ENCODE measurements around the gene OR10AG1. TPM values are rescaled to one million over a fixed set of nuclear protein-coding genes. Genes with fewer than 3 reads are reported as not detected.

The OR10AG1 gene
- total and polyA plus RNA-seq, 9 of the 15 experiments (the other 6 are each of a cell fraction or from before 2014, with no cell fraction given), result not detected

GRCh38 chr11:55942785-55943392 is 26.9 kb downstream of the OR10AG1 start (continued):
- TF ChIP-seq SNRNP70 (optimal IDR thresholded peaks at IDR 0.05; ENCODE audit: low read depth, low read length) (no peak), FOXA1 (IDR thresholded peaks at IDR 0.05; ENCODE audit: borderline replicate concordance) (no peak)

- 0% methylated on average over 2 of the region's 2 CpGs for WGBS (ENCODE audit: insufficient coverage, low coverage, missing lambda C conversion rate)
- DNase-seq (ENCODE audit: extremely low read depth in 1 of 4, low spot score in 3 of 4), result no peak
- in situ Hi-C loops (cut with MboI) (loop anchor here (25.0 kb wide), 2 partner anchors 851 to 1326 kb away; no protein-coding TSS in a partner anchor), intact Hi-C loops (cut with micrococcal nuclease) (no loop called here)
- Histone ChIP-seq H3K4me3 (no peak within 1 kb of the TSS), H3K9me1 (ENCODE audit: control insufficient read depth, insufficient read depth, low read length) (no peaks in the 10 kb centered on the region), H3K9me3 (replicated peaks; ENCODE audit: control insufficient read depth, insufficient read depth, low read depth, low read length) (no peaks in the 10 kb centered on the region), H3K4me2 (ENCODE audit: insufficient read depth, low read length) (no peak within 1 kb of the TSS), H4K20me1 (replicated peaks; ENCODE audit: control insufficient read depth, insufficient read depth, low read length) (no peaks in the 10 kb centered on the region), H3K79me2 (ENCODE audit: control insufficient read depth, insufficient read depth, low read length) (no peaks in the 10 kb centered on the region), H3K4me1 (replicated peaks in 1 of 2; ENCODE audit: control insufficient read depth in 2 of 2, insufficient read depth in 2 of 2, low read length in 2 of 2) (no peaks in the 10 kb centered on the region), H3K36me3 (ENCODE audit: control insufficient read depth, insufficient read depth, low read length) (no peaks in the 10 kb centered on the region), H3K9ac (ENCODE audit: insufficient read depth in 1 of 2, low read depth in 2 of 2, low read length in 2 of 2) (no peak within 1 kb of the TSS), H2AFZ (ENCODE audit: low read depth, low read length) (no peak within 1 kb of the TSS), H3K27ac (ENCODE audit: extremely low read depth, low read depth, low read length) (no peak within 1 kb of the TSS), H3K27me3 (ENCODE audit: control insufficient read depth in 2 of 2, insufficient read depth in 2 of 2, low read length in 2 of 2) (no peaks in the 10 kb centered on the region)
- TF ChIP-seq CREM (IDR thresholded peaks at IDR 0.05; ENCODE audit: low read depth) (no peak), POU5F1 (IDR thresholded peaks at IDR 0.05; ENCODE audit: borderline replicate concordance, low read depth, low read length, partially characterized antibody) (no peak), ZNF324 (CRISPR knock-in tag; IDR thresholded peaks at IDR 0.05) (no peak), POLR2G (IDR thresholded peaks at IDR 0.05; ENCODE audit: low read depth, low read length) (no peak)
- no peak for ATAC-seq
- ChIA-PET POLR2A (no interaction called here), CTCF (ENCODE audit: low intra/inter-chr PET ratio) (no interaction called here)
- BruUV-seq (replicated peaks), result no TSS peak
- no peak for FAIRE-seq
These were observed 33.4 kb downstream of the OR10AG1 start, which contains the start of gene OR5I1 for GRCh38 chr11:55936300-55936699. Gene OR5I1, minus strand, starts transcription at chr11:55936400. Its CDS starts 0 bp downstream, at chr11:55936400.
